ENCODE measurements around the gene SRRM1.
"Not testable (repeated sequence)": the region's sequence is repeated elsewhere in the genome, so short reads cannot be mapped to it uniquely, and the experiment has no call there.

The SRRM1 gene

GRCh38 chr1:24696041-24696755, 53.1 kb downstream of the SRRM1 start:
- no peak for DNase-seq

GRCh38 chr1:24696756-24697330, 53.7 kb downstream of the SRRM1 start:
- DNase-seq, result no peak

DNA sequence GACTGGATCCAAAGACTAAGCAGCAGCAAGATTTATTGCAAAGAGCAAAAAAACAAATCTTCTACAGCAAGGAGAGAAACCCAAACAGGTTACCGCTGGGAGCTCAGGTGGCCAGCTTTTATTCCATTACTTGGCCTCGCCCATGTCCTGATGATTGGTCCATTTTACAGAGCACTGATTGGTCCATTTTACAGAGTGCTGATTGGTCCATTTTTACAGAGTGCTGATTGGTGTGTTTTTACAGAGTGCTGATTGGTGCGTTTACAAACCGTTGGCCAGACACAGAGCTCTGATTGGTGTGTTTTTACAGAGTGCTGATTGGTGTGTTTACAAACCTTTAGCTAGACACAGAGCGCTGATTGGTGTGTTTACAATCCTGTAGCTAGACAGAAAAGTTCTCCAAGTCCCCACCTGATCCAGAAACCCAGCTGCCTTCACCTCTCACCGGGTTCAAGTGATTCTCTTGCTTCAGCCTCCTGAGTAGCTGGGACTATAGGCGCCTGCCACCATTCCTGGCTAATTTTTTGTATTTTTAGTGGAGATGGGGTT, 54.4 kb downstream of the SRRM1 start:
- DNase-seq, result not testable (repeated sequence)

DNA sequence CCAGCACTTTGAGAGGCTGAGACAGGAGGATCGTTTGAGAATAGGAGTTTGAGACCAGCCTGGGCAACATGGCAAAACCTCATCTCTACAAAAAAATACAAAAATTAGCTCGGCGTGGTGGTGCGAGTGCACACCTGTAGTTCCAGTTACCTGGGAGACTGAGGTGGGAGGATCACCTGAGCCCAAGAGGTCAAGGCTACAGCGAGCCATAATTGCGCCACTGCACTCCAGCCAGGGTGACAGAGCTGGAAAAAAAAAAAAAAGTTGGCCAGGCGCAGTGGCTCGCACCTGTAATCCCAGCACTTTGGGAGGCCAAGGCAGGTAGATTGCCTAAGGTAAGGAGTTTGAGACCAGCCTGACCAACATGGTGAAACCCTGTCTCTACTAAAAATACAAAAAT, 55.2 kb downstream of the SRRM1 start:
- not testable (repeated sequence) for DNase-seq

DNA sequence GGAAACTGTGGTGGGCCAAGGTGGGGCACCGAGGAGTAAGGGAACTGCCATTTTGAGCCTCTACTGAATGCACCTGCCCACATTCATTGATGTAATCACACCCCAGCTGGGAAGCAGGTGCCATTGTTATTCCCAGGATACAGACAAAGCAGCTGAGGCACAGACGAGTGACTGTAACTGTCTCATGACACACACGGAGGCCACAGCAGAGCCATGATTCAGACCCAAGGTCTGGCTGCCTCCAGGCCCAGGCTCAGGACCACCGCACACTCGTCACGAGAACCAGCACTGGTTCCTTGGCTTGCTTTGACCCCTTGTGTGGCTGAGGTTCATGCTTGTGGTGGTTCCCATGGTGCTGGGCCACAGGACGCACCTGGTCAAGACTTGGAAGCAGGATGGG, 56.5 kb downstream of the SRRM1 start:
- DNase-seq, result no peak

DNA sequence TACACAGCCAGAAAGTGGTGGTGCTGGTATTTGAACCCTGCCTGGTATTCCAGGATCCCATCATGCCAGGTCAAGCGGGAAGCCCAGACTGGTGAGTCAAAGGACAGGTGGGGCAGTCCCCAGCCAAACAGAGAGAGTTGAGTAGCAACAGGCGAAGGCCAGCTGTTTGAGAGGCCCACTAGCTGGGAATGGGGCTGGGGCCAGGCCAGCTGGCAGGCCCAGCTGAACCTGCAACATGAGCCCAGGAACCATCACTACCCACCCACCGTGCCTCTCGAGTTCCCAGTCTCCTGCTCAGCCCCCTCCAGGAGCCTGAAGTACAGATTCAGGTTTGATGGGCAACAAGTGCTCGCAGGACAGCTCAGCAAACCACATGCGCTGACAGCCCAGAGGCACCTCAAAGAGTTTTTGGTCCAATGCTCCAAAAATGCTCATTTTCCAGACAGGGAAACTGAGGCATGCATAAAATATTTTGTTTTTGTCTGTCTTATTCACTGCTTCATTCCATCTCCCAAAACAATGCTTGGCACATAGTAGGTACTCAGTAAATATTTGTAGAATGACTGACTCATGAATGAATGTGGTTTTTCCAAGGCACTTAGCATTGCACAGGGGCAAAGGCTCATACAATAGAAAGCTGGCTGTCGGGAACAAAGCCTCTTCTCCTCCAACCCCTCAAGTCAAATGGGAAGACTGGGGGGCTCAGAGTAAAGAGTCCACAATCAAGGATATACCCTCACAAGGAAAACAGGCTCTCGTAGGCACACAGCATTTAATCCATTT, 59.6 kb downstream of the SRRM1 start:
- no peak for DNase-seq

DNA sequence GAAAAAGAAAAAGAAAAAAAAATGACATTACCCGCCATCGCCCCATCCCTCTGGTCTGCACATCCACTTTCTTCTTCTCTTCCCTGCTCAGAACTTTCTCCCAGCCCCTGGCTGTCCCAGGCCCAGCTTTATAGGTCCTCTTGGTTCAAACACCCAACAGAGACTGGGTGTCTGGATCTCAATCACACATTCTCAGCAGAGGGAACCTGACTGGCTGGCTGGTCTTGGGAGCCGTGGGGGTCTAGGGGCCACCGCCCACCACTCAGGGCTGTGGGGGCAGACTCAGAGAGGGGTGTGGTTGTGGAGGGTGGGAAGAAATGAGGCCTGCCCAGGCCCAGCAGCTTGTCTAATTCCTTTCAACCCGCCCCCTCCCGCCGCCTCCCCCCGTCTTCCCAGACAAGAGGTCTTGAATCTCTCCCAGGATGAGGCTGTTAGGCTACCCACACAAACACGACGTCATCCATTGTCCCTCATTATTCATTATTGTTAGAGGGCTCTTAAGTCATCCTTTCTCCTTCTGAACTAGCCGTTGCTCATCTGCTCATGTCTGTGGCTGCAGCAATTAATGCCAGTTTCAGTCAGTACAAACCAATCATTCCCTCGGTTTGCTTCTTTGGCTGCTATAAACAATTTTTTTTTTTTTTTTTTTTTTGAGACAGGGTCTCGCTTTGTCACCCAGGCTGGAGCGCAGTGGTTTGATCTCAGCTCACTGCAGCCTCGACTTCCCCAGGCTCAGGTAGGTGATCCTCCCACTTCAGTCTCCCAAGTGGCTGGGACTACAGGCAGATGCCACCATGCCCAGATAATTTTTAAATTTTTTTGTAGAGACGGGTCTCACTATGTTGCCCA, 61.5 kb downstream of the SRRM1 start:
- no peak for DNase-seq

- DNase-seq, result peak; percentile 46 to 61
These were observed 62.4 kb downstream of the SRRM1 start for GRCh38 chr1:24705260-24706073.

DNA sequence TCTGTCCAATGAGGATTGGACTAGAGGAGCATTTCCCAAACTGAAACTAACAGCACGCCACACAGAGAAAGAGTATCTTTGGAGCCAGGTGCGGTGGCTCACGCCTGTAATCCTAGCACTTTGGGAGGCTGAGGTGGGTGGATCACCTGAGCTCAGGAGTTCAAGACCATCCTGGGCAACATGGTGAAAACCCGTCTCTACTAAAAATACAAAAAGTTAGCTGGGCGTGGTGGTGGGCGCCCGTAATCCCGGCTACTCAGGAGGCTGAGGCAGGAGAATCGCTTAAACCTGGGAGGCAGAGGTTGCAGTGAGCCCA, 62.9 kb downstream of the SRRM1 start:
- not testable (repeated sequence) for DNase-seq

- no peak for DNase-seq
These were observed 64.6 kb downstream of the SRRM1 start for GRCh38 chr1:24707687-24708086.

DNA sequence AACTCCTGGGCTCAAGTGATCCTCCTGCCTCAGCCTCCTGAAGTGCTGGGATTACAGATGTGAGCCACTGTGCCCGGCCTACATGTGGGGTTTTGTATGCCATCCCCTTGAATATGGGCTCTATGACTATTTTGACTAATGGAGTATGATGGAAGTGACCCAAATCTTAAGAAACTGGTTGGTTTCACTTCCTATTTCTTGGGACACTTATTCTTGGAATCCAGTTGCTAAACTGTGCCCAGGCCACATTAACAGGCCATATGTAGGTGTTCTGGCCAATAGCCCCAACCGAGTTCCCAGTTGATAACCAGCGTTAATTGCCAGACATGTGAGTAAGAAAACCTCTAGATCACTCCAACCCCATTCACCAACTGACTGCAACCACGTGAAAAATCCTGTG, 65.8 kb downstream of the SRRM1 start:
- no peak for DNase-seq

- DNase-seq, result peak in 1 of 2 donors; percentile 16
These were observed 66.8 kb downstream of the SRRM1 start for GRCh38 chr1:24709791-24710441.

GRCh38 chr1:24711329-24711728, 68.2 kb downstream of the SRRM1 start:
- no peak for DNase-seq

DNA sequence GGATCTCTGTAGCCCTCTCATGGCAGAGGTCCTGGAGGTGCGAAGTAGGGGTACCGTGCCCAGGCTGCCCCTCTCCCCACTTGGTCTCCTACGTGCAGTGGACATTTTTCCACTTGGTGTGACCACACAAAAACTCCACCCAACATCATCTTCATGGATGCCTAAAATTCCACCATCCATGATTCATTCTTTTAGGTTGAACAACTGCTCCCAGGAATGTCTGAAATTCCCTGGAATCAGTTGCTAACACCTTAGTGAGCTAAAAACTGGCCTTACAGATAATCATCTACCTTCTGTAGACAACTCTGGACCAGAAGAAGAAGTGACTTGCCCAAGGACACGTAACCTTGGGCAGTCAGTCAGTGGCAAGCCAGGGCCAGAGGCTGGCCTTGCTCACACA, 70.1 kb downstream of the SRRM1 start:
- DNase-seq, result no peak

GRCh38 chr1:24713736-24714135, 70.6 kb downstream of the SRRM1 start:
- no peak for DNase-seq

GRCh38 chr1:24714859-24715520, 71.9 kb downstream of the SRRM1 start:
- DNase-seq, result no peak

GRCh38 chr1:24715658-24716057, 72.6 kb downstream of the SRRM1 start:
- DNase-seq, result no peak

- no peak for DNase-seq
These were observed 75.0 kb downstream of the SRRM1 start for GRCh38 chr1:24717887-24718650.

DNA sequence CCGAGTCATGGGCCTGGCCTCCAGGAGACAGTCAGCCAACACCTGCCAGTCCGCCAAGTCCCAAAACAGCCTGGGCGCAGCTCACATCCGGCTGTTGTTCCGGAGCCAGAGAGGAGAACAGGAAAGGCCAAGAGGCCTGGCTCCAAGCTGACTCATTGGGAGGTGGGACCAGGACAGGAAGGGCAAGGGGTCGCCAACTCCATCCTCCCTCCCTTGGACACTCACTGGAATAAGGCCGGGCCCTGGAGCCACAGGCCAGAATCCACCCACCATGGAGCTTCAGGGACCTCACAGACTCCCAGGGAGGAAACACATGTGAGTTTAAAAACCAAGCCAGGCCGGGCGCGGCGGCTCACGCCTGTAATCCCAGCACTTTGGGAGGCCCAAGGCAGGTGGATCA, 77.0 kb downstream of the SRRM1 start:
- no peak for DNase-seq

DNA sequence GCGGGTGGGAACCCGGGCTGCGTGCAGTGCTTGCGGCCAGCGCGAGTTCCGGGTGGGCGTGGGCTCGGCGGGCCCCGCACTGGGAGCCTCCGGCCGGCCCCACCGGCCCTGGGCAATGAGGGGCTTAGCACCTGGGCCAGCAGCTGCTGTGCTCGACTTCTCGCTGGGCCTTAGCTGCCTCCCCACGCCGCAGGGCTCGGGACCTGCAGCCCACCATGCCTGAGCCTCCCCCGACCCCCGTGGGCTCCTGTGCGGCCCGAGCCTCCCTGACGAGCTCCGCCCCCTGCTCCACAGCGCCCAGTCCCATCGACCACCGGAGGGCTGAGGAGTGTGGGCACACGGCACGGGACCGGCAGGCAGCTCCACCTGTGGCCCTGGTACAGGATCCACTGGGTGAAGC, 78.4 kb downstream of the SRRM1 start:
- DNase-seq, result no peak

All from CD4-positive, alpha-beta T cell treated with Interleukin-1 beta for 1 hour (primary cell).